Islet precursor cell (in vitro differentiated cells): Measurements from ENCODE around the gene ARID1A.
"Not testable (repeated sequence)": the region's sequence is repeated elsewhere in the genome, so short reads cannot be mapped to it uniquely, and the experiment has no call there.

ENCODE experiments used
- DNase-seq: peaks from one replicate; pipeline ENCODE4 v3.0.0-alpha.2; 2018

Gene ARID1A

GRCh38 chr1:26697978-26698849, 2.4 kb downstream of the ARID1A start:
- peak; percentile 83 for DNase-seq

- no peak for DNase-seq
These were observed 4.9 kb downstream of the ARID1A start for GRCh38 chr1:26700711-26701110.

- DNase-seq = no peak
These were observed 5.6 kb downstream of the ARID1A start for GRCh38 chr1:26701266-26701994.

- DNase-seq = peak; percentile 67
These were observed 6.3 kb downstream of the ARID1A start for GRCh38 chr1:26701995-26702679.

- DNase-seq = no peak
These were observed 6.8 kb downstream of the ARID1A start for GRCh38 chr1:26702680-26703038.

GRCh38 chr1:26703478-26703877, 7.7 kb downstream of the ARID1A start:
- DNase-seq = no peak

- no peak for DNase-seq
These were observed 8.8 kb downstream of the ARID1A start for GRCh38 chr1:26704629-26705028.

- DNase-seq = not testable (repeated sequence)
These were observed 9.4 kb downstream of the ARID1A start for GRCh38 chr1:26705227-26705626.

- DNase-seq = no peak
These were observed 10.0 kb downstream of the ARID1A start for GRCh38 chr1:26705788-26706311.

GRCh38 chr1:26706315-26706714, 10.5 kb downstream of the ARID1A start:
- no peak for DNase-seq

GRCh38 chr1:26710811-26711210, 15.0 kb downstream of the ARID1A start:
- DNase-seq = no peak

- no peak for DNase-seq
These were observed 16.0 kb downstream of the ARID1A start for GRCh38 chr1:26711777-26712176.

- DNase-seq = no peak
These were observed 21.2 kb downstream of the ARID1A start for GRCh38 chr1:26717017-26717491.

GRCh38 chr1:26719205-26719604, 23.4 kb downstream of the ARID1A start:
- DNase-seq = no peak

- DNase-seq = no peak
These were observed 26.0 kb downstream of the ARID1A start for GRCh38 chr1:26721669-26722355.

GRCh38 chr1:26723013-26723991, 27.5 kb downstream of the ARID1A start:
- peak; percentile 98 for DNase-seq

GRCh38 chr1:26724118-26724517, 28.3 kb downstream of the ARID1A start:
- no peak for DNase-seq

- peak; percentile 74 for DNase-seq
These were observed 29.1 kb downstream of the ARID1A start for GRCh38 chr1:26724926-26725325.

GRCh38 chr1:26725904-26726303, 30.1 kb downstream of the ARID1A start:
- not testable (repeated sequence) for DNase-seq

- no peak for DNase-seq
These were observed 31.0 kb downstream of the ARID1A start for GRCh38 chr1:26726784-26727183.

- no peak for DNase-seq
These were observed 31.7 kb downstream of the ARID1A start for GRCh38 chr1:26727476-26727875.
